ENCODE data around the gene NKAIN1. TPM values are rescaled to one million over a fixed set of nuclear protein-coding genes. Genes with fewer than 3 reads are reported as not detected.

The NKAIN1 gene
- total and polyA plus RNA-seq, 2 of the 13 experiments (the other 11 are each of a cell fraction or from before 2014, with no cell fraction given): 0.29 to 0.40 TPM

DNA sequence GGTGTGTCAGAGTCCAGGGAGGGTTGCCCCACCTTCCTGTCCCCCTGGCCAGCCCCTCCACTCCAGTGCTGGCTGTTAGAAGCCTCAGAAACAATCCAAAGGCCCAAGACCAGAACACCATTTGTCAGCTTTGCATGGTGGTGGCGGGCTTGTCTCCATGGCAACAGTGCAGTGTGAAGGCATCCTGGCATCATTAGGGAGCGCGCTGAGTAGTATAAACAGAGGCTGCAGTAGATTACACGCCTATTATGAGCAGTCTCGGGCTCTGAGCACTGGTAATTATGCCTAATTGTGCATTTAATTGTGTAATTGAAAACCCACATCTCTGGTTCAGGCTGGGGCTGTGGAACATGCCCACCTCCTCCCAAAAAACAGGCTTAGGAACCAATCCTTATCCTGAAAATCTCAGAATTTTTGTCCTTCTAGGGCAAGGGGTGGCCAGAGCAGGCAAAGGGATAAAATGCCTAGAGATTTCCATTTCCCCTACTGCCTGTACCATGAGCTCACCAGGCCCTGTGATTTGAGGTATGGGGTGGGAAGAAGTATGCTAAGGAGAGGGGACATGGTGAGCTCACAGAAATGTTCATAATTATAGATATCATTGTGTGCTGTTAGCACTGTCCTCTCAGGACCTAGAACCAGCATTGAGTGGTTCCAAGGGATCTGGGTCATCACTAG, 11.7 kb downstream of the NKAIN1 start:
- H3K79me2 ChIP-seq (ENCODE audit: insufficient read depth, low read length): no peaks in the 10 kb centered on the region
- no TSS peak for BruUV-seq (replicated peaks)
- H3K27ac ChIP-seq (ENCODE audit: extremely low read length, insufficient read depth, low read length): no peak overlapping the region
- no peaks in the 10 kb centered on the region for H3K9me3 ChIP-seq (ENCODE audit: low read length)
- H3K9ac ChIP-seq (ENCODE audit: insufficient read depth, low read depth, low read length): no peak overlapping the region
- 0 out of 2 replicates have a peak, but pooled peaks cover under 1% of the 10 kb centered on the region for H3K4me1 ChIP-seq (ENCODE audit: insufficient read depth, low read length)
- H3K4me2 ChIP-seq (ENCODE audit: low read depth, low read length): no peak overlapping the region
- ChIA-PET CTCF (ENCODE audit: low intra/inter-chr PET ratio, low total read pairs) (no interaction called here), POLR2A (no interaction called here)
- intact Hi-C loops (cut with micrococcal nuclease; ENCODE audit: unreplicated experiment): no loop called here
- no peak overlapping the region for H2AFZ ChIP-seq (ENCODE audit: low read length)
- H4K20me1 ChIP-seq (ENCODE audit: insufficient read depth, low read length): no peaks in the 10 kb centered on the region
- H3K4me3 ChIP-seq (replicated peaks in 1 of 3; ENCODE audit: insufficient read depth in 1 of 3, low read depth in 2 of 3, low read length in 3 of 3): no peak overlapping the region
- FAIRE-seq: no peak
- 46% methylated on average over 4 of the region's 5 CpGs for WGBS (ENCODE audit: low lambda C conversion rate)
- H3K27me3 ChIP-seq (ENCODE audit: control insufficient read depth in 1 of 2, insufficient read depth in 2 of 2, low read length in 2 of 2): peaks cover 0 to 3% of the 10 kb centered on the region in 2 experiments; a peak in 1 of 5 replicates
- H3K36me3 ChIP-seq (replicated peaks in 1 of 2; ENCODE audit: control insufficient read depth in 1 of 2, insufficient read depth in 2 of 2, low read length in 2 of 2): no peaks in the 10 kb centered on the region
- no peak for ATAC-seq
- no peak for TF ChIP-seq RARG (CRISPR knock-in tag; IDR thresholded peaks at IDR 0.05; ENCODE audit: low read depth)
- no peak for DNase-seq (ENCODE audit: low spot score)
- in situ Hi-C loops (cut with HindIII; ENCODE audit: extremely low pct_ligation_motif_present, low pct_unique_long_range_greater_than_20kb): no loop called here

- no peaks in the 10 kb centered on the region for H4K20me1 ChIP-seq (ENCODE audit: insufficient read depth, low read length)
- CTCF ChIA-PET (ENCODE audit: low intra/inter-chr PET ratio, low total read pairs): no interaction called here
- H3K79me2 ChIP-seq (ENCODE audit: insufficient read depth, low read length): no peaks in the 10 kb centered on the region
- ATAC-seq (no peak), DNase-seq (ENCODE audit: low spot score) (no peak), FAIRE-seq (no peak)
- H3K4me3 ChIP-seq (replicated peaks in 1 of 3; ENCODE audit: insufficient read depth in 1 of 3, low read depth in 2 of 3, low read length in 3 of 3): no peak overlapping the region
- POLR2A ChIA-PET: no interaction called here
- H3K9ac ChIP-seq (ENCODE audit: insufficient read depth, low read depth, low read length): no peak overlapping the region
- H3K9me3 ChIP-seq (ENCODE audit: low read length): no peaks in the 10 kb centered on the region
- intact Hi-C loops (cut with micrococcal nuclease; ENCODE audit: unreplicated experiment): no loop called here
- no peak overlapping the region for H3K27ac ChIP-seq (ENCODE audit: extremely low read length, insufficient read depth, low read length)
- no peak overlapping the region for H3K4me2 ChIP-seq (ENCODE audit: low read depth, low read length)
- WGBS (ENCODE audit: low lambda C conversion rate): 32% methylated on average over 9 of the region's 9 CpGs
- TF ChIP-seq PTBP1 (IDR thresholded peaks at IDR 0.05; ENCODE audit: low read depth, low read length, poor library complexity, severe bottlenecking) (no peak), ZNF317 (CRISPR knock-in tag; IDR thresholded peaks at IDR 0.05) (no peak), ZNF720 (CRISPR knock-in tag; IDR thresholded peaks at IDR 0.05) (no peak), TCF7 (IDR thresholded peaks at IDR 0.05; ENCODE audit: low read depth) (no peak), DPF2 (CRISPR knock-in tag; IDR thresholded peaks at IDR 0.05; ENCODE audit: borderline replicate concordance, low read depth) (no peak), THAP11 (CRISPR knock-in tag; IDR thresholded peaks at IDR 0.05) (no peak), ATM (IDR thresholded peaks at IDR 0.05; ENCODE audit: borderline replicate concordance) (no peak), MED8 (CRISPR knock-in tag; IDR thresholded peaks at IDR 0.05; ENCODE audit: insufficient replicate concordance) (no peak), GATAD2A (CRISPR knock-in tag; IDR thresholded peaks at IDR 0.05) (no peak), HIVEP1 (CRISPR knock-in tag; IDR thresholded peaks at IDR 0.05) (no peak), KAT8 (CRISPR knock-in tag; IDR thresholded peaks at IDR 0.05) (no peak), REXO4 (CRISPR knock-in tag; IDR thresholded peaks at IDR 0.05; ENCODE audit: borderline replicate concordance) (no peak), ZNF260 (CRISPR knock-in tag; IDR thresholded peaks at IDR 0.05; ENCODE audit: borderline replicate concordance, low read depth) (no peak), NCOA2 (CRISPR knock-in tag; IDR thresholded peaks at IDR 0.05) (no peak), ZNF678 (CRISPR knock-in tag; IDR thresholded peaks at IDR 0.05) (no peak), NCOA5 (CRISPR knock-in tag; IDR thresholded peaks at IDR 0.05) (no peak)
- TF ChIP-seq, protein P1, sequence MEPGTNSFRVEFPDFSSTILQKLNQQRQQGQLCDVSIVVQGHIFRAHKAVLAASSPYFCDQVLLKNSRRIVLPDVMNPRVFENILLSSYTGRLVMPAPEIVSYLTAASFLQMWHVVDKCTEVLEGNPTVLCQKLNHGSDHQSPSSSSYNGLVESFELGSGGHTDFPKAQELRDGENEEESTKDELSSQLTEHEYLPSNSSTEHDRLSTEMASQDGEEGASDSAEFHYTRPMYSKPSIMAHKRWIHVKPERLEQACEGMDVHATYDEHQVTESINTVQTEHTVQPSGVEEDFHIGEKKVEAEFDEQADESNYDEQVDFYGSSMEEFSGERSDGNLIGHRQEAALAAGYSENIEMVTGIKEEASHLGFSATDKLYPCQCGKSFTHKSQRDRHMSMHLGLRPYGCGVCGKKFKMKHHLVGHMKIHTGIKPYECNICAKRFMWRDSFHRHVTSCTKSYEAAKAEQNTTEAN (CRISPR knock-in tag; conservative IDR thresholded peaks at IDR 0.05): no peak
- TF ChIP-seq, protein P2, sequence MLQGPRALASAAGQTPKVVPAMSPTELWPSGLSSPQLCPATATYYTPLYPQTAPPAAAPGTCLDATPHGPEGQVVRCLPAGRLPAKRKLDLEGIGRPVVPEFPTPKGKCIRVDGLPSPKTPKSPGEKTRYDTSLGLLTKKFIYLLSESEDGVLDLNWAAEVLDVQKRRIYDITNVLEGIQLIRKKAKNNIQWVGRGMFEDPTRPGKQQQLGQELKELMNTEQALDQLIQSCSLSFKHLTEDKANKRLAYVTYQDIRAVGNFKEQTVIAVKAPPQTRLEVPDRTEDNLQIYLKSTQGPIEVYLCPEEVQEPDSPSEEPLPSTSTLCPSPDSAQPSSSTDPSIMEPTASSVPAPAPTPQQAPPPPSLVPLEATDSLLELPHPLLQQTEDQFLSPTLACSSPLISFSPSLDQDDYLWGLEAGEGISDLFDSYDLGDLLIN (CRISPR knock-in tag; IDR thresholded peaks at IDR 0.05; ENCODE audit: borderline replicate concordance): no peak
- peaks cover 13% of the 10 kb centered on the region for H3K4me1 ChIP-seq (ENCODE audit: insufficient read depth, low read length)
- H3K27me3 ChIP-seq (ENCODE audit: control insufficient read depth in 1 of 2, insufficient read depth in 2 of 2, low read length in 2 of 2): peaks cover 0 to 8% of the 10 kb centered on the region in 2 experiments; a peak in 1 of 5 replicates
- H2AFZ ChIP-seq (ENCODE audit: low read length): no peak overlapping the region
- BruUV-seq (replicated peaks): no TSS peak
- H3K36me3 ChIP-seq (replicated peaks in 1 of 2; ENCODE audit: control insufficient read depth in 1 of 2, insufficient read depth in 2 of 2, low read length in 2 of 2): no peaks in the 10 kb centered on the region
- in situ Hi-C loops (cut with HindIII; ENCODE audit: extremely low pct_ligation_motif_present, low pct_unique_long_range_greater_than_20kb): no loop called here
These were observed 15.6 kb downstream of the NKAIN1 start for GRCh38 chr1:31224068-31224467.

All from HepG2 (cell line).